Liver (tissue), 3 donors: ENCODE measurements around the gene LRRC7.

Source experiments
- FOXA1 ChIP-seq: IDR thresholded peaks from 2 replicates; pipeline ENCODE4 v1.6.1; 2016; ENCODE audit warnings: antibody characterized with exemption
- RXRA ChIP-seq, 2 donors: IDR thresholded peaks; 2 replicates each; pipeline ENCODE4 v1.6.1; 2017 to 2018; ENCODE audit warnings: antibody characterized with exemption in 2 of 2, mild to moderate bottlenecking in 1 of 2
- SP1 ChIP-seq: IDR thresholded peaks from 2 replicates; pipeline ENCODE4 v1.6.1; 2018; ENCODE audit warnings: antibody characterized with exemption, mild to moderate bottlenecking
- YY1 ChIP-seq: IDR thresholded peaks from 2 replicates; pipeline ENCODE4 v1.6.1; 2016; ENCODE audit warnings: antibody characterized with exemption, mild to moderate bottlenecking
- ZBTB33 ChIP-seq: IDR thresholded peaks from 2 replicates; pipeline ENCODE4 v1.6.1; 2016; ENCODE audit warnings: antibody characterized with exemption
- TF ChIP-seq, protein P1 (sequence below): fragments of 150-350 bp; IDR thresholded peaks from 2 replicates; pipeline ENCODE4 v1.5.1; 2017; ENCODE audit warnings: improper control_type of control experiment, low read depth, low read length; ENCODE audit not compliant: missing input control
- TF ChIP-seq, protein P2 (sequence below): IDR thresholded peaks from 2 replicates; pipeline ENCODE4 v1.6.1; 2016; ENCODE audit warnings: antibody characterized with exemption, mild to moderate bottlenecking
- donor health status: healthy.
- donor health status: healthy.

DNA sequence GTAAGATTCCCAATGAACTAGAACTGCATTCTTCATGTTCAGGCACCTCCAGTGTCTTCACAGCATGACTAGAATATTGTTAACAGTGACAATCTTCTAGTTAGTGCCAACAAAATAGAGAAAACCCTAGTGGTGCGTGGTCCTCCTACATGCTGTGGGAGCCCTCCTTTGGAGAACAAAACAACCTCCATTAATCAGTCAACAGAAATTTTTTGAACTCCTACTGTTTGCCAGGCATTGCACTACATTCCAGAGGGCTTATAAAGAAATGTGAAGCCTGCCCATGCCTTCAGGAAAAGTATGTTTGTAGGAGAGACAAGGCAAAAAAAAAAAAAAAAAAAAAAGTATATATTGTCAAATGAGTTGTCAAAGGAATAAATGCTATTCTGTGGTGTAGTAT is 385.0 kb downstream of the LRRC7 start:
- TF ChIP-seq SP1 (no peak), YY1 (no peak), ZBTB33 (no peak), RXRA (IDR thresholded peaks at IDR 0.05) (no peak), FOXA1 (no peak)
- TF ChIP-seq, protein P1, sequence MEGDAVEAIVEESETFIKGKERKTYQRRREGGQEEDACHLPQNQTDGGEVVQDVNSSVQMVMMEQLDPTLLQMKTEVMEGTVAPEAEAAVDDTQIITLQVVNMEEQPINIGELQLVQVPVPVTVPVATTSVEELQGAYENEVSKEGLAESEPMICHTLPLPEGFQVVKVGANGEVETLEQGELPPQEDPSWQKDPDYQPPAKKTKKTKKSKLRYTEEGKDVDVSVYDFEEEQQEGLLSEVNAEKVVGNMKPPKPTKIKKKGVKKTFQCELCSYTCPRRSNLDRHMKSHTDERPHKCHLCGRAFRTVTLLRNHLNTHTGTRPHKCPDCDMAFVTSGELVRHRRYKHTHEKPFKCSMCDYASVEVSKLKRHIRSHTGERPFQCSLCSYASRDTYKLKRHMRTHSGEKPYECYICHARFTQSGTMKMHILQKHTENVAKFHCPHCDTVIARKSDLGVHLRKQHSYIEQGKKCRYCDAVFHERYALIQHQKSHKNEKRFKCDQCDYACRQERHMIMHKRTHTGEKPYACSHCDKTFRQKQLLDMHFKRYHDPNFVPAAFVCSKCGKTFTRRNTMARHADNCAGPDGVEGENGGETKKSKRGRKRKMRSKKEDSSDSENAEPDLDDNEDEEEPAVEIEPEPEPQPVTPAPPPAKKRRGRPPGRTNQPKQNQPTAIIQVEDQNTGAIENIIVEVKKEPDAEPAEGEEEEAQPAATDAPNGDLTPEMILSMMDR = no peak
- TF ChIP-seq, protein P2, sequence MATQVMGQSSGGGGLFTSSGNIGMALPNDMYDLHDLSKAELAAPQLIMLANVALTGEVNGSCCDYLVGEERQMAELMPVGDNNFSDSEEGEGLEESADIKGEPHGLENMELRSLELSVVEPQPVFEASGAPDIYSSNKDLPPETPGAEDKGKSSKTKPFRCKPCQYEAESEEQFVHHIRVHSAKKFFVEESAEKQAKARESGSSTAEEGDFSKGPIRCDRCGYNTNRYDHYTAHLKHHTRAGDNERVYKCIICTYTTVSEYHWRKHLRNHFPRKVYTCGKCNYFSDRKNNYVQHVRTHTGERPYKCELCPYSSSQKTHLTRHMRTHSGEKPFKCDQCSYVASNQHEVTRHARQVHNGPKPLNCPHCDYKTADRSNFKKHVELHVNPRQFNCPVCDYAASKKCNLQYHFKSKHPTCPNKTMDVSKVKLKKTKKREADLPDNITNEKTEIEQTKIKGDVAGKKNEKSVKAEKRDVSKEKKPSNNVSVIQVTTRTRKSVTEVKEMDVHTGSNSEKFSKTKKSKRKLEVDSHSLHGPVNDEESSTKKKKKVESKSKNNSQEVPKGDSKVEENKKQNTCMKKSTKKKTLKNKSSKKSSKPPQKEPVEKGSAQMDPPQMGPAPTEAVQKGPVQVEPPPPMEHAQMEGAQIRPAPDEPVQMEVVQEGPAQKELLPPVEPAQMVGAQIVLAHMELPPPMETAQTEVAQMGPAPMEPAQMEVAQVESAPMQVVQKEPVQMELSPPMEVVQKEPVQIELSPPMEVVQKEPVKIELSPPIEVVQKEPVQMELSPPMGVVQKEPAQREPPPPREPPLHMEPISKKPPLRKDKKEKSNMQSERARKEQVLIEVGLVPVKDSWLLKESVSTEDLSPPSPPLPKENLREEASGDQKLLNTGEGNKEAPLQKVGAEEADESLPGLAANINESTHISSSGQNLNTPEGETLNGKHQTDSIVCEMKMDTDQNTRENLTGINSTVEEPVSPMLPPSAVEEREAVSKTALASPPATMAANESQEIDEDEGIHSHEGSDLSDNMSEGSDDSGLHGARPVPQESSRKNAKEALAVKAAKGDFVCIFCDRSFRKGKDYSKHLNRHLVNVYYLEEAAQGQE = no peak
